ENCODE results near the gene LRRC8C. TPM values are rescaled to one million over a fixed set of nuclear protein-coding genes. Genes with fewer than 3 reads are reported as not detected.

The LRRC8C gene
- total RNA-seq, 6 experiments from 2014 or later, result 0.53 to 2.0 (median 1.2) TPM

DNA sequence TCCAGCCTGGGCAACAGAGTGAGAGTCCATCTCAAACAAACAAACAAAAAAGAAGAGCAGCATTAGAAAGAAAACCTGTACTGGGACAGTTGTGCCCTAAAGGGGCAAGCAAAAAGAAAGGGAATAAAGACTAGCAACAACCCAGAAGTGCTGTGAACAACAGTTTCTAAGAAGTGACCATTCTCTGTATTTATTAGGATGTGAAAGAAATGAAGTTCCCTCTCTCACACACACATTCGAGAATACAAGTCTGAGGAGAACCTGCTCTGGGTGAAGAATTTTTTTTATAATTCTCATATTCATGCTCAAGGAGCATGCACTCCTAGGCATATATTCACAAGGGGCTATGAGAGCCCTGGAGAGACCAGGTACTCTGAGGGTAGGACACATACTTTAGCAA is 128.4 kb downstream of the LRRC8C start:
- WGBS (ENCODE audit: insufficient coverage, low coverage, low lambda C conversion rate, missing lambda C conversion rate), result 33% methylated on average over 1 of the region's 1 CpG
- no peak for ATAC-seq

DNA sequence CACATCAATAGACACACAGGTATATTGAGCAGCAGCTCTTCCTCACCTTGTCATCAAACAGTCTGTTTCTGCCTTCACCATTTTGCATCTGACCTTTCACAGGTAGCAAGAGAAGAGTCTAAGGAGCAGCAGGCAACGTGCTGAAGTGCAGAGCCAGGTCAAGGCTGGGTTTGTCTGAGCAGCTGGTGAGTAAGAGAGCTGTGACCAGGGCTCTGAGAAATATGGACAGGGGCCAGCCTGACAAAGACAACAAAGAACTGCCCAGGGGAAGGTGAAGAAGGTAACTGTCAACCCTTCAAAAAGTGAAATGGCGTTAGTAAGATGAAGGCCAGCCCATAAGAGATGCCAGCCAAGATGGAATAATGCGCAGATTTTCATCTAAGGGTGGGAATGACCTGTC is 129.0 kb downstream of the LRRC8C start:
- Histone ChIP-seq H3K4me1 (peaks cover 0 to 20% (median 0%) of the 10 kb centered on the region in 4 donors), H3K4me3 (no peak overlapping the region), H3K36me3 (no peaks in the 10 kb centered on the region), H3K27me3 (no peaks in the 10 kb centered on the region), H3K27ac (no peak overlapping the region), H3K9me3 (no peaks in the 10 kb centered on the region)
- 78% methylated on average over 3 of the region's 3 CpGs for WGBS (ENCODE audit: insufficient coverage, low coverage, low lambda C conversion rate, missing lambda C conversion rate)
- DNase-seq, result no peak
- TF ChIP-seq POLR2A (IDR thresholded peaks at IDR 0.05), result no peak
- TF ChIP-seq, protein P1, sequence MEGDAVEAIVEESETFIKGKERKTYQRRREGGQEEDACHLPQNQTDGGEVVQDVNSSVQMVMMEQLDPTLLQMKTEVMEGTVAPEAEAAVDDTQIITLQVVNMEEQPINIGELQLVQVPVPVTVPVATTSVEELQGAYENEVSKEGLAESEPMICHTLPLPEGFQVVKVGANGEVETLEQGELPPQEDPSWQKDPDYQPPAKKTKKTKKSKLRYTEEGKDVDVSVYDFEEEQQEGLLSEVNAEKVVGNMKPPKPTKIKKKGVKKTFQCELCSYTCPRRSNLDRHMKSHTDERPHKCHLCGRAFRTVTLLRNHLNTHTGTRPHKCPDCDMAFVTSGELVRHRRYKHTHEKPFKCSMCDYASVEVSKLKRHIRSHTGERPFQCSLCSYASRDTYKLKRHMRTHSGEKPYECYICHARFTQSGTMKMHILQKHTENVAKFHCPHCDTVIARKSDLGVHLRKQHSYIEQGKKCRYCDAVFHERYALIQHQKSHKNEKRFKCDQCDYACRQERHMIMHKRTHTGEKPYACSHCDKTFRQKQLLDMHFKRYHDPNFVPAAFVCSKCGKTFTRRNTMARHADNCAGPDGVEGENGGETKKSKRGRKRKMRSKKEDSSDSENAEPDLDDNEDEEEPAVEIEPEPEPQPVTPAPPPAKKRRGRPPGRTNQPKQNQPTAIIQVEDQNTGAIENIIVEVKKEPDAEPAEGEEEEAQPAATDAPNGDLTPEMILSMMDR (IDR thresholded peaks at IDR 0.05), result no peak
- peak in 1 of 4 donors; percentile 21 for ATAC-seq
- intact Hi-C loops (cut with DNase I), result no loop called here

More for the DNA sequence above, 128.4 kb downstream of the LRRC8C start:
- peaks cover 0 to 20% (median 0%) of the 10 kb centered on the region in 4 donors for H3K4me1 ChIP-seq
- intact Hi-C loops (cut with DNase I), result no loop called here
- no peaks in the 10 kb centered on the region for H3K27me3 ChIP-seq
- TF ChIP-seq POLR2A (IDR thresholded peaks at IDR 0.05), result no peak
- TF ChIP-seq, protein P1 (IDR thresholded peaks at IDR 0.05), result no peak
- H3K9me3 ChIP-seq, result no peaks in the 10 kb centered on the region
- no peaks in the 10 kb centered on the region for H3K36me3 ChIP-seq
- H3K27ac ChIP-seq, result no peak overlapping the region
- DNase-seq, result no peak
- no peak overlapping the region for H3K4me3 ChIP-seq

DNA sequence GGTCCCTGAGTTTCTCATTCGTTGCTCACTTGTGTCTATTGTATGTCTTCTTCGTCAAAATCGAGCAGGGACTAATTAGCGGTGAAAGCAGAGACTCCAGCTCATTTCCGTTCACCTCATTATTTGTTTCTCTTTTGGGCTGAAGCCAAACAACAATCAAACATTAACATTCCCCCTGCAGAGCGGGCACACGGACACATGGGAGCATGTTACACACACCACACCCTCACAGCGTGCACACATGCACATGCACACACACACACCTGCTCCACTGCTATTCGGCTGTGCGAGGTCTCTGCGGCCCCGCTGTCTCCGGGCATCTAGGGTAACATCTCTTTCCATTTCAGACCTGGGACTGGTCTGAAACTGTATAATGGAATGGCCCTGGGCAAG is 129.5 kb downstream of the LRRC8C start:
- Histone ChIP-seq H3K27ac (peak overlapping the region in 2 of 3 donors; percentile 17 to 26), H3K9me3 (no peaks in the 10 kb centered on the region), H3K36me3 (no peaks in the 10 kb centered on the region), H3K4me1 (peaks cover 0 to 20% (median 0%) of the 10 kb centered on the region in 4 donors), H3K27me3 (no peaks in the 10 kb centered on the region), H3K4me3 (peak overlapping the region; percentile 26 to 46 (median 30))
- 32% methylated on average over 13 of the region's 13 CpGs for WGBS (ENCODE audit: insufficient coverage, low coverage, low lambda C conversion rate, missing lambda C conversion rate)
- peak in 2 of 3 donors; percentile 49 to 51 for DNase-seq
- peak; percentile 10 to 59 (median 42) for ATAC-seq
- intact Hi-C loops (cut with DNase I), result no loop called here
- no peak for TF ChIP-seq POLR2A (IDR thresholded peaks at IDR 0.05)
- TF ChIP-seq, protein P1 (IDR thresholded peaks at IDR 0.05), result no peak

DNA sequence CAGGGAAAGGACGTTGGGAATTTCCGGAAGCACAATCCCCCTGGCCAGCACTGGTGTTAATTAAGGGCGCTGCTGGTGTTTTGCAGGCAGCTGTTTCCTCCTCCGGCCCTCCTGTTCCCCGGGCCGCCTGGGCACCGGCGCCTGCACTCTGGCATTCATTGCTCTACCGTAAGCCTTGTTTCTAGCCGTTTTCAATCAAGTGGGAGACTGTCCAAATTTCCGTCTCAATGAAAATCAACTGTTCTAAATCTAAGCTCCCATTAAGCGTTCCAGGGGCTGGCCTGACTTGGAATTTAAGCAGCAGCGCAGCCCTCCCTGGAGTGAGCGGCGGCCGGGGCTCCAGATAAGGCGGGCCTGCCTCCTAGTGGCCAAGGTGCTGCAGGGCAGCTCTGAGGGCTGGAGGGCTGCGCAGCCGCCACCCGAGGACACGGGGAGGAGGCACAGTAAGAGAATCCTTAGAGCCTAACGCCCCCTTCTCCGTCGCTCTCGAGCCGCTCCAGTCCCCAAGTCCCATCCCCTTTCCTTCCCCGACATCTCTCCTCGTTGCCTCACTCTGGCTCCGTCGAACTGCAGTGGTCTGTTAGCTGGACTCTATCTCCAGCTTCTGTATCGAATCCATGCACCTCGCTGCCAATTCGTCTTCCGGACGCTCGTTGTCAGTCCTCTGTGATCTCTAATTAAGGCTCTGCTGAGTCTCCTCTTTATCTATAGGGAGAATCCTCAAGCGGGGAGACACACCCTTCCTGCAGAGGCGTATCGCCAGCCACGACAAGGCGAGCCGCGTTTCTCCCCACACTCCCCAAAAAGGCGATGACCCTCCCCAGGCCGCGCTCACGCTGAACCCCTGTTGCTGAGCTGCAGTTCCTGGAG is 130.1 kb downstream of the LRRC8C start:
- no peaks in the 10 kb centered on the region for H3K9me3 ChIP-seq
- H3K4me1 ChIP-seq, result peaks cover 0 to 18% (median 0%) of the 10 kb centered on the region in 4 donors
- no peaks in the 10 kb centered on the region for H3K27me3 ChIP-seq
- ATAC-seq, result peak; percentile 98 to 99 (median 99)
- peak overlapping the region; percentile 26 to 46 (median 30) for H3K4me3 ChIP-seq
- DNase-seq, result peak; percentile 82 to 90 (median 89)
- no peak for TF ChIP-seq POLR2A (IDR thresholded peaks at IDR 0.05)
- TF ChIP-seq, protein P1 (IDR thresholded peaks at IDR 0.05), result peak; percentile 92 to 98 (median 98)
- no peaks in the 10 kb centered on the region for H3K36me3 ChIP-seq
- WGBS (ENCODE audit: insufficient coverage, low coverage, low lambda C conversion rate, missing lambda C conversion rate), result 7% methylated on average over 32 of the region's 47 CpGs
- intact Hi-C loops (cut with DNase I), result no loop called here
- peak overlapping the region in 2 of 3 donors; percentile 17 to 26 for H3K27ac ChIP-seq

All from right lobe of liver (tissue), 6 donors.